Measurements from ENCODE around the gene KLRF1.

Gene KLRF1

GRCh38 chr12:9808504-9808903 lies 18.8 kb upstream of the KLRF1 start:
- no peak overlapping the region for H3K4me3 ChIP-seq (ENCODE audit: control insufficient read depth, low read depth, low read length)
- no peak for DNase-seq (ENCODE audit: low read depth)
- TF ChIP-seq, protein P1, sequence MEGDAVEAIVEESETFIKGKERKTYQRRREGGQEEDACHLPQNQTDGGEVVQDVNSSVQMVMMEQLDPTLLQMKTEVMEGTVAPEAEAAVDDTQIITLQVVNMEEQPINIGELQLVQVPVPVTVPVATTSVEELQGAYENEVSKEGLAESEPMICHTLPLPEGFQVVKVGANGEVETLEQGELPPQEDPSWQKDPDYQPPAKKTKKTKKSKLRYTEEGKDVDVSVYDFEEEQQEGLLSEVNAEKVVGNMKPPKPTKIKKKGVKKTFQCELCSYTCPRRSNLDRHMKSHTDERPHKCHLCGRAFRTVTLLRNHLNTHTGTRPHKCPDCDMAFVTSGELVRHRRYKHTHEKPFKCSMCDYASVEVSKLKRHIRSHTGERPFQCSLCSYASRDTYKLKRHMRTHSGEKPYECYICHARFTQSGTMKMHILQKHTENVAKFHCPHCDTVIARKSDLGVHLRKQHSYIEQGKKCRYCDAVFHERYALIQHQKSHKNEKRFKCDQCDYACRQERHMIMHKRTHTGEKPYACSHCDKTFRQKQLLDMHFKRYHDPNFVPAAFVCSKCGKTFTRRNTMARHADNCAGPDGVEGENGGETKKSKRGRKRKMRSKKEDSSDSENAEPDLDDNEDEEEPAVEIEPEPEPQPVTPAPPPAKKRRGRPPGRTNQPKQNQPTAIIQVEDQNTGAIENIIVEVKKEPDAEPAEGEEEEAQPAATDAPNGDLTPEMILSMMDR (IDR thresholded peaks at IDR 0.05; ENCODE audit: control insufficient read depth, insufficient read depth, low read depth, low read length, missing control alignments), result no peak

- no peak for DNase-seq (ENCODE audit: low read depth)
- no peak overlapping the region for H3K4me3 ChIP-seq (ENCODE audit: control insufficient read depth, low read depth, low read length)
- TF ChIP-seq, protein P1 (IDR thresholded peaks at IDR 0.05; ENCODE audit: control insufficient read depth, insufficient read depth, low read depth, low read length, missing control alignments), result no peak
Observed at GRCh38 chr12:9809338-9809737, 17.9 kb upstream of the KLRF1 start.

GRCh38 chr12:9809866-9810265 lies 17.4 kb upstream of the KLRF1 start:
- no peak for DNase-seq (ENCODE audit: low read depth)
- no peak overlapping the region for H3K4me3 ChIP-seq (ENCODE audit: control insufficient read depth, low read depth, low read length)
- TF ChIP-seq, protein P1 (IDR thresholded peaks at IDR 0.05; ENCODE audit: control insufficient read depth, insufficient read depth, low read depth, low read length, missing control alignments), result no peak

GRCh38 chr12:9810671-9811070 lies 16.6 kb upstream of the KLRF1 start:
- no peak for DNase-seq (ENCODE audit: low read depth)
- TF ChIP-seq, protein P1 (IDR thresholded peaks at IDR 0.05; ENCODE audit: control insufficient read depth, insufficient read depth, low read depth, low read length, missing control alignments), result no peak
- H3K4me3 ChIP-seq (ENCODE audit: control insufficient read depth, low read depth, low read length), result no peak overlapping the region

- TF ChIP-seq, protein P1 (IDR thresholded peaks at IDR 0.05; ENCODE audit: control insufficient read depth, insufficient read depth, low read depth, low read length, missing control alignments), result no peak
- no peak for DNase-seq (ENCODE audit: low read depth)
- no peak overlapping the region for H3K4me3 ChIP-seq (ENCODE audit: control insufficient read depth, low read depth, low read length)
Observed at GRCh38 chr12:9811621-9812020, 15.7 kb upstream of the KLRF1 start.

DNA sequence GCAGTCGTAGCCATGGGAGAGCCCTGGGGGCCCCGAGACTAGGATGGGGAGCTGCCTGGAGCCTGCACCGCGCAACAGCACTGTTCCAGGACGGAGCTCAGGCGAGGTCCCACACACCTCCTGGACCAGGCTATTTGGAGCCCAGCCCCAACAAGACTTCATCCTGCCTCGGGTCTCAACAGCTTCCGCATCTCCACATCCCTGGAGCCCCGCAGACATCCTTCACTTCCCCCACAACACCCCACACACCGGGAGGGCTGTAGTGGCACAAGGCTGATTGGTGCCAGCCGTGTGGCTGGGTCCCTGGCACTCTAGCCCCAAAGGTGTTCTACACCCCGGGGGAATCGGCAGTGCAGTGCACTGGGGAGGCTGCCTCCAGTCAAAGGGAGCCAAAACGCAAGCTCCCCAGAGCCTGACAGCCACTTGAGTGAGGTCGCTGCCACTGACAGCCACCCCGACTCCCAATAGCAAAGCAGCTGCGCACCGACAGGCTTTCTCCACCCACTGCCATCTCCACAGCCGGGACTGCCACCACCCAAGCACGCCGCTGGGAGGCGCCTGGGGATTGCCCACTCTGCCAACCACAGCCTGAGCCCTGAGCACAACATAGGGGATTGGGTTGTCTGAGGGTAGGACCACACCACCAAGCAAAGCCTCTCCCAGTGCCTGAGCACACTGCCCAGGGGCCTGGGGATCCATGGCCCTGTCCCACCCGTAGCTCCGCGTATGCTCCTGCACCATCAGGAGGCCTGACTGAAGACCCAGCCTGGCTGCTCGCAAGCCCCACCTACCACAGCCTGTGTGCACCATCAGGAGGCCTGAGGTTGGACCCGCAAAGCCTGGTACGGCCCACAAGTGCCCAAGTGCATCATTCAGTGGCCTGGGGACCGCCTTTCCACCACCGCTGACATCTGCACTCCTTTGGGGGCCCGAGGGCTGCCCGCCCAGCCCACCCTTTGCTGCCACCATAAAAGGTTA lies 13.2 kb upstream of the KLRF1 start:
- H3K4me3 ChIP-seq (ENCODE audit: control insufficient read depth, low read depth, low read length), result no peak overlapping the region; the same call in 1 of the 2 replicates
- DNase-seq (ENCODE audit: low read depth), result no peak
- TF ChIP-seq, protein P1 (IDR thresholded peaks at IDR 0.05; ENCODE audit: control insufficient read depth, insufficient read depth, low read depth, low read length, missing control alignments), result peak; percentile 87
